Ureter (tissue), 1 donor: ENCODE data around the gene GLIS1. TPM values are rescaled to one million over a fixed set of nuclear protein-coding genes. Genes with fewer than 3 reads are reported as not detected.

ENCODE experiments used
- DNase-seq: peaks from one replicate; pipeline ENCODE4 v3.0.0-alpha.2; 2020; ENCODE audit warnings: low spot score
- total RNA-seq: library from RNA; stranded (reverse); gene quantifications from one replicate; pipeline ENCODE4 v1.2.4, GENCODE V29; 2023
- donor health status: DM: yes; HTN: yes; CAD: no.

Gene GLIS1
- total RNA-seq, 1 donor from 2014 or later, result 2.7 TPM

DNA sequence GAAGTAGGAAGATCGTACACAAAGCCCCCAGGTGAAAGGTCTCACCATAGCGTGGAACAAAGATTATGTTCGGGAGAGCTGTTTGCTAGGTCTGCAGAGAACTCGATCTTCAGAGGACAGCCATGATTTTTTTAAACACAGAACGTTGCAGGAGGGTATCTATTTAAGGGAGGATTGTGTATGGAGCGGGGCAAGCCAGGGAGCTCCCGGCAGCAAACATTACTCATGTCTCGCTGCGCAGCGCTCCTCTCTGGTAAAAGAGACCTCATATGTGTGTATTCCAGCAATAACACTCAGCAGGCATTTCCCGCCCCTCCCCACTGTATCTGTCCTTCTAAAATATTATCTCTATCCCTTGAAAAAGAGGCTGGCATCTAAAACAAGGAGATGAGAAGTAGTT, 2.7 kb downstream of the GLIS1 start:
- DNase-seq, result no peak

DNA sequence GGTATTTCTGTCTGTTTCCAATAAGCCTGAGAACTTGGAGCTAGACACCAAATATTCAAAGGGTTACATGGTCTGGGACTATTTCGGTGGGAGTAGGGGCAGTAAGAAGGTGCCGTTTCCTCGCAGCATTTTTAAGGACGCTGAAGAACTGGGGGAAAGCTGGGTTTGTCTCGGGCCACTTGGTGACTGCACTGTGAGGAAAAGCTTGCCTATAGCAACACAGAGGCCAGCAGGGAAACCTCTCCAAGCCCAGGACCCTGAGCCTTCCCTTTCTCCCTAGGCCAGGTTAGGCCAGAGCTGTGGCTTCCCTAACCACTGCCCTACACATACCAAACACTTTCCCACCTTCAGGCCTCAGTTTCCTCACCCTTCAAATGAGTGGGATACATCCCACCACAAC, 3.3 kb downstream of the GLIS1 start:
- DNase-seq, result no peak

DNA sequence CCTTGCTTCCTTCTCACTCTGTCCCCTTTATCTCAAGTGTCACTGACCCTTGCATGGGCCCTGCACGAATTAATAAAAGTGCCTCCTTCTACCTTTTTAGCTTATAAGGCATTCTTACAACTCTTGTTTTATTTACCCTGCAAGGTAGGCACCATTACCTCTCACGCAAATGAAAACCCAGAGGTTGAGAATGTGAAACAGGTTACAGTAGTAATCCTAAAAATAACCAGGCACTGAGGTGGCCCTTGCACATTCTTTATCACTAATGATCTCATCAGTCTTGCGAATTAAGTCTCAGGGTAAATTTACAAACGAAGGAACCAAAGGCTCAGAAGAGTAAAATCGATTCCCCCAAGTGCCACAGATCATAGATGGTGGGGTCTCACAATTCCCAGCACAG, 3.7 kb downstream of the GLIS1 start:
- DNase-seq, result no peak

DNA sequence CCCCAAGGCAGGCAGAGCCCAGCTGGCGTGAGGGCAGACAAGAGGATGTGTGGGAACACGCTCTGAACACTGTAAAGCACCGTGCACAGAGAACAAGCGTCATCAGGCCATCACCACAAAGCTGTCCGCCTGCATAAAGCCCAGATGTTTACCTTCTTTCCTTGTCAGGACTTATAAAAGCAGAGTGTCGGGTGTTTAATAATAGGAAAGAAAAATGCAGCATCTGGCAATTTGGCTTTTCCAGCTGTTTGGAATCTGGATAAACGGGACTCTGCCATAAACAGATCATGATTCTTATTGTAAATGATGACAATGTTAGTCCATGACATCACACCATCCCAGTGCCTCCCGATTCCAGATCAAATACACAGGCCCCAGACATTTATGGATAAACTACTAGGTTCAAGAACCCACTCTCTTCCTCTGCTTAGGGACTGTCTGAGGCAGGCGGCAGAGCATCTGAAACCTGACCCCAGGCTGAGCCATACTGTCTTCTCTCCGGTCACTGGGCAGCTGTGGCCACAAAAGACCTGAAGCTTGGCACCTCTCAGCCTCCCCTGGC, 4.2 kb downstream of the GLIS1 start:
- DNase-seq, result no peak

DNA sequence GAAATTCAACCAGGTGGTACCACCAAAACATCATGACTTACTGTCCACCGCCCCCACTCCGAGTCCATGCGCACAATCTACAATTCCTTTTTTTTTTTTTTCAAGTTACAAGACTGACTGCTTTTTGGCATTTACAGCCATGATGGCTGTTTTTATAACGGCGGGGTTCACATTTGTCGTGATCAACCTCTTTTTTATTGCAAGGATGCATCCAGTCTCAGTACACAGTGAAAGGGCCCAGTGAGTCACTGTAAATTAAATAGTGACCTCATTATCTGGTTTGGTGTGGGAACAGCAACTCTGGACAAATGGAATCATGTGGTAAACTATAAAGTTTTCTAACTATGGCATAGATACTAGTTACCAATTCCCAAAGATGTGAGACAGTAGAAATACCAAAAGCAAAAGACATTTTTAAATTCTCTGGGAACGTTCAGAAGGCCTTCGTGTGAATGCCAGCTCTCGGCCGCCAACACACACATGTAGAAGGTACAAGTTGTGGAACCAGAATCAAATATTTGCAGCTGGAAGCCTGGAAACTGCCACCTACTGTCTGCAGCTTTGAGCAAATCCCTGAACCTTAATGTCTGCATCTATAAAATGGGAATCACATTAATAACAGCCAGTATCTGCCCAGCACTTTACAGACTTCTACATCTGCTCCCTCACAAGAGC, 4.9 kb downstream of the GLIS1 start:
- no peak for DNase-seq

DNA sequence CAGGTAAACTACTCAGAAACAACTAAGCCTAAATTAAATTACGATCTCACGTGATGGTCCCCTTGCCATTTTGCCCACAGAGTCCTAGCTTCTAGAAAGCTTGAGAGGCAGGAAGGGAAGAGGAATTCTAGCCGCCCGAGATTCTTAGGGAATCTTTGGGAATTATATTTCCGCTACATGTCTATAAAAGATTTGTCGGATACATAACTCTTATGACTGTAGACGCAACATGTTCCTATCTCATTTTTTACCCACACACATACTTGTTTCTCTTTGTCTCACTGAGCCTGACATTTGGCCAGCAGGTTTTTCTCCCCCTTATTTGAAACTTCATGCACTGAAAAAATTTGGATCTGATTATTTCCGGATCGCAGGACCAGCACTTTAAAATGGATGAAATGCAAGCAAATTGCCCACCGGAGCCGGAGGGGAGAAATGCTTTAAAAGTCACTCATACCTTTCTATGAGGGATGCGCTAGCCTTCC, 5.5 kb downstream of the GLIS1 start:
- DNase-seq, result no peak

DNA sequence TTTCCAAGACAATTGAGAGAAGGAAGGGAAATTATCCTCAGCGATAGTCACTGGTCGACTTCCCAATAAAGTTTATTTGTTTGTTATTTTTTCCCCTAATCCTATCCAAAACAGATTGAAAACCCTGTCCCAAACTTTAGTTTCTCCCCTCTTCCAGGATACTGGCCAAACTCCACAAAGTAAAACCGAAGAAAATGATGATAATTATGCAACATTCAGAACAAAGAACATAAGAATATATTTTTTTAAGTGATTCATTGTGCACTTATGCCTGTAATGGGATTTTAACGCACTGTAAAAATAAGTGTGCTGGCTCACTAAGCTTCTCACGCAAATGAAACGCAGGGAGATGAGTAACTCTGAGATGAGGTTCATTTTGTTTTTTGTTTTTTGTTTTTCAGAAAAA, 6.0 kb downstream of the GLIS1 start:
- no peak for DNase-seq

DNA sequence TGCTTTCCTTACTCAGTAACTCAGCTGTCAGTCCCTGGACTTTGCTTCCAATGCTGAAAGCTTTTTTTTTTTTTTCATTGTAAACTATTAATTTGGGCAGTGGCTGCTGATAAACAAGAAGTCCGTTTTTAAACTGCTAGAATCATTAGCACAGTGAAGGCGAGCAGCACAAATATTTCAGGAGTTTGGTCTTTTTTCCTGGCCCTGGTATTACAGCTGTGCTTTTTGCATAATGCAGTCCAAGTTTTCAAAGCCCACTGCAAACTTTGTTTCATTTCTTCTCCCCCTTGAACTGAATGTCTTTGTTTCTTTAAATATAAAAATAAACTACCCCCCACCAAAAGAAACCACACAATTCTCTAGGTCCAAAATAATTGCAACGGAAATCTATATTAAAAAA, 6.6 kb downstream of the GLIS1 start:
- no peak for DNase-seq

DNA sequence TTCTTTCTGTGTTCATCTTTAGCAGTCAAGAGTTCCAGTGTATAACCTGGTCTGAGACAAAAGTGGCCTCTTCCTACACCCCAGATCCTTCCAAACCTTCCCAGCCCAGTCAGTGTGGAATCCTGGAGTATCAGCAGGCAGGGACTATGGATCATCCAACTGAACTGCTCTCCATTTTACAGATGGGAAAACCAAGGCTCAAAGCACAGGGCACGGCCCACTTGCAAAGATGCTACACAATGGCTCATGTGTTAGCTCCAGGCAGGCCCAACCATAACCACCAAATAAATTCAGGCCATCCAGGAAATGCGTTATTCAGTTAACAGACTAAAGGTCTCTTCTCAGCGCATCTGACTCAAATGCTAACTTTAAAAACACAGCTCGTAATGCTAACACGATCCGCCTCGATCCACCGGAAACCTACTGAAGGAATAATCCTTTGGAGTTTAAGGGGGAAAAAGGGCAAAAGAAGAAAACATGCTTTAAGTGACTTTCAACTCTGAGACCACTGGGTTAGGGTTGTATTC, 7.1 kb downstream of the GLIS1 start:
- no peak for DNase-seq

DNA sequence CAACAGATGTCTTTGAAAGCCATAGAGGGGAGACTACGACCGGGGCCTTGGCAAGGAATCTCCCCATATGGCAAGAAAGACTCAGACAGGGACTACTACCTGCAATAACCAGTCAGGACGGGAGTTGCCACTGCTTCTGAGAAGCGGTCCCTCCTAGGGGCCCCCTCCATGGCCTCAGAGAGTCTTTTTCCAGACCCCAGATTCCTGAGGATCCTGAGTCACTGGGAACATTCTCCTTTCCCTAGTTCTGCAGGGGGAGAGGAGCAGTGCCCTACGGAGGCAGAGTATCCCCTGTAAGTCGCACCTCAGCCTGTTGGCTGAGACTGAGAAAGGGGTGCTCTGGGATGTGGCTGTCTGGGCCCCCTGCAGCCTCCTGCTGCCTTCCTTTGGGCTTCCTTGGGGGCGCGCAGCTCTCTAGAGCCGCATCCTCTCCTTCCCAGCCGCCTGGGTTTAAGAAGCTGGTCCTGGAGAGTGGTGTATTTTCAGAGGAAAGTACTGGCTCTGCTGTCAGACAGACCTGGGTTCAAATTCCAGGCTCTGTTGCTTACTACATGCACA, 7.8 kb downstream of the GLIS1 start:
- no peak for DNase-seq

DNA sequence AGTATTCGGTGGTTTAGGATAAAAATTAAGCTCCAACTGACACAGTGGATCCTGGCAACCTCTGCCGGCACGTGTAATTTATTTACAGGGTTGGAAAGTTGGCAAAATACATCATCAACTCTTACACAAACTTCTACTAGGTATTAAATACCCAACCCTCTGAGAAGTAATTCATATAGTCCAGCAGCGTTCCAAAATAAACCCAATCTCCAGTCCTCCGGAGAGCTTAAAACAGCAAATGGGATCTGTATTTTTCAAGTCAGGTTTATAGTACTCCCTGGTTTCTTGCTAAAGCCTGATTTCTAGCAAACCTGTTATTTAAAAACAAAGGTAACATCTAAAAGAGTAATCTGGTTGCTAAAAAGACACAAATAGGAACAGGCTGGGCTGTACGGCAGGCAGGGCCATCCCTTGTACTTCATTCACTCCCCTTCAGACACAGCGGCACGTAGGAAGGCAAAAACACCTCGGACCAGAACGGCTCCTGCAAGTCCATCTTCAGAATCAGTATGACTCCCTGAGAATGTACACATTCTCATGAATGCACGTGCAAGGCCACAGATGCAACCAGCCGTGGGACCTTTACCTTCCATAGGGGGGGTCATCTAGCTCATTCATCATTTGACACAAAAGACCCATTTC, 8.6 kb downstream of the GLIS1 start:
- DNase-seq, result no peak

DNA sequence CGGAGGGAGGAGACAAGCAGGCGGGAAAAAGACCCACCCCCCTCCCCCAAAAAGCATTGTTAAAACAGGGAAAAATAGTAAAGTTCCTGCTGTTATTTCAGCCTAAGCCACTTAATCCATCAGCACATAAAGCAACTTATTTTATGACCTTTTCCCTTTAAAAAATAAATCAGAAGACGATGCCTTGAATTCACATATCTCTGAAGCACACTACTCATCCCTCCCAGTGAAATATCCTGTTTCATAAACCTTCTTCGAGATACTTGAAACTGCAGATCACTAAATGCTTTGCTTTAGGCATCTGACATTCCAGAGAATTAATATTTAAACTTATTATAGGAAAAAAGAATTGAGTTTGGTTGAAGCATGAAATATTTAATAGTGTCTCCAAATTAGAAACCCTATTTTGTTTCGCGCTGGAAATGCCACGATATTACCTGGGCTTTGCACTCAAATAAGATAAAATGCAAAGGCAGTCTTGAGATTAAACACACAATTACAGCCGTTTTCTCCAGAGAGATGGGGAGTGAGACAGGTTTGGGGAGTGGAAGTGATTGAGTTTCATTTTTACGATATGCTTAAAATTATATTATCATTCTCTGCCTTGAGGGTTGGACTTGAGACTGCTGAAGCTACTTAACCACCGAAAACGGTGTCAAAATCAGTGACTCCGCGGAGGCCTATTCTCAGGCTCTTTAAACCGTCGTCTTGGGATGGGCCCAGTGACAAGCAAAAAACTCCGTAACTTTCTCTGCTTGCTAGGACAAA, 9.3 kb downstream of the GLIS1 start:
- no peak for DNase-seq

DNA sequence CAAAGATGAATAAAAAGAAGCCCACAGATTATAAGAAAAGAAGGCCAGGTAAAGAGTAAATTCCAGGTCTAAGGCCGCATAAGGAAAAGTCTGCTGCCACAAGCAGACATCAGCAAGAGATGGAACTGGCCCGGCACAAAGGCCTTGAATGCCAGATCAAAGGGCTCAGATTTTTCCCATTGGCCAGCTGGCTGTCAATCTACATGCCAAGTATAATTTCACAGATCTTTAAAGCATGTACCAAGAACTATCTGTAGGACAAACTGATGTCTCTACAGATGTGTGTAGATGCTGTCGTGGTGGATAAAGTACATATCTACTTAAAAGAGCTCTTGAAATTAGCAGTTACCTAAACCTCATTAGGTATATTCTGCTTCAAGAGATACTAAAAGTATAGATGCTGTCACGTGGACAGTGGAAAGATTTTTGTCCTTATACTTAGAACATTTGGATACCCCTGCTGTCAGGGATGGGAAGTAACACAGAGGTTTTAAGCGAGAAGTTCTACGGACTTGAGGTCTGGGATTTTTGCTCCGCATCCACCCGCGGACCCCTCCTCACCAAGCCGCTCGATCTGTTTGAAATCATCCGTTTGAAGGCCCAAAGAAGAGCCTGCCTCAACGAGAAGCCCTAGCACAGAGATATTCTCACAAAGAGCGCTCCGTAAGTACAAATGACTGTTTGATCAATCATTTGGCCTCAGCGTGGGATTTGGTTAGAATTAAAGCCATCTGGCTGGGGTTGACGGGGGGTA, 10.1 kb downstream of the GLIS1 start:
- no peak for DNase-seq

DNA sequence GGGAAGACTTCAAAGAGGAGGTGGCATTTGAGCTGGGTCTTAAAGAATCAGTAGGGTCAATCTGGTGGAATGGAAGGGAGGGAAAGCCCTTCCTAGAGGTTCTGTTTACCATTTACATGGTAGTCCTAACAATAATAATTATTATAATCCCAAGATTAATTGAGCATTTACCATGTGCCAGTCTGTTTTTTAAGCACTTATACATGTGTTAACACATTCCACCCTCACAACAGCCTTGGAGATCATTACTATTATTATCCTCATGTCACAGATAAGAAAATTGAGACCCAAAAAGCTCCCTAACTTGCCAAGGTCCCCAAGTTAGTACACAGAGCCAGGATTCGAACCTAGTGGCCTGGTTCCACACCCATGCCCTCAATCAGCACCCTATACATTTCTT, 10.8 kb downstream of the GLIS1 start:
- no peak for DNase-seq

DNA sequence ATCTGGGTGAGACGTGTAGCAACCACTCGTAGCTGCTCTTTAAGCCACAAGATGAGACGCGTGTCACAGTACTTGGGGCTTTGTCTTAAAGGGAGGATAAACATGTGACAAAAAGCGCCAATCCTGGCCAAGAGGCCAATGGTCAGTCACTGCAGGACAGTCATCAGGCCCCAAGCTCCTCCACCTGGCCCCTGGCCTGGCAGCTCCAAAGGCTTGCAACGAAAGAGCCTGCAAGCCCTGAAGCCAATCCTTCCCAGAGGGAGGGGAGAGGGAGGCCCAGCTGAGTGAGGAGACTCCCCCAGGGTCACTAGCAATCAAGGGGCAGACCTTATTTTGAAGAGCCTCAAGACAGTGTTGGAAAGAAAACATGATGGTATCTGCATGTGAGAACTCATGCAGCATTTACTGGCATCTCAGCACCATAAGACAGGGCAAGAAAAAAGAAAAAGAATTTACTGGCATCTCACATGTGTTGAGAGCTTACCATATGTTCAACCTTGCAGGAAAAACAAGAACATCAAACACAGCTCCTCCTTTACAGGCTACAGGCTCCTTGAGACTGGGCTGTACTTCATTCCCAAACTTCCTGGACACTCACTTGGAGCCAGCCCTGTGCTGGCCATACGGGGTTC, 11.4 kb downstream of the GLIS1 start:
- no peak for DNase-seq

DNA sequence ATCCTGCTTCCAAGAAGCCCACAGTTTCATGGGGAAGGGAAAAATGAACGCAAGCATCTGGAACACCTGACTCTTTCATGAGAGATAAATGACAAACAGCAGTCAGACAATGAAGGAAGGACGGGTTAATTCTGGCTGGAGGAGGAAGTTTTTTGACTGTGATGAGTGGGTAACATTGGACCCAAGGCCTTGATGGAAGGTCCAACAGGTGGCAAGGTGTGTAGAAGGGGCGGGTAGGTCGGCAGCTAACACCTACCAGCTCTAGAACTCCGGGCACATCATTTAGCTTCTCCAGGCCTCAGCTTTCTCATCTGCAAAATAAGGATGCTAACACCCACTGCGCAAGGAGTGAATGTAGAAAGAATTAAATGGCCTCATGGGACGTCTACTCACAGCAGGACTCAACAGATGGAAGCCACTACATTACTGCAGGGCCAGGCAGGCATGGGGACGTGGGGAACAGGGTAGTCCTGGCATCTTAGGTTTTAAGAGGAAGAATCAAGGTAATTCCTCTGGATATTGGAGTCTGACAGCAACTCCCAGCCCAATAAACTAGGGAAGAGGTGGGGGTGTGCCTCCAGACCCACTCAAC, 12.9 kb downstream of the GLIS1 start:
- DNase-seq, result no peak

DNA sequence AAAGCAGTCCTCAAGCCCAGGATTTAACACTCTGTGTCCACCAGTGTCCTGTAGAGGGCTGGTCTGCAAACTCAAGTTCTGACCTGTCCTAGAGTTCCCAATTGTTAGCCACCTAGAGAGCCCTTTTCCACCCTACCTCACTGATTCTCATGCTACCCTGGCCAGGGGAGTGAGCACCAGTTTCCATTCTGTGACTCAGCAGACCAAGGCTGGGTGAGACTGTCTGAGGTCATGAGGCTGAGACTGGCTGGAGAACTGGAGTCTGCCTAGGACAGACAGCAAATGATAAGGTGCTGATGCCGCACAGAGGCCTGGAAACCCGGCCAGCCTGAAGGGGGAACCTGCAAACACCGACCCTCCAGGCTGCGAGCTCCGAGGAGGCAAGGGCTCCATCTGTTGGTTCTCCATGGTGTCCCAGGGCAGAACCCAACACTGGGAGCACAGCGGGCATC, 13.7 kb downstream of the GLIS1 start:
- no peak for DNase-seq

DNA sequence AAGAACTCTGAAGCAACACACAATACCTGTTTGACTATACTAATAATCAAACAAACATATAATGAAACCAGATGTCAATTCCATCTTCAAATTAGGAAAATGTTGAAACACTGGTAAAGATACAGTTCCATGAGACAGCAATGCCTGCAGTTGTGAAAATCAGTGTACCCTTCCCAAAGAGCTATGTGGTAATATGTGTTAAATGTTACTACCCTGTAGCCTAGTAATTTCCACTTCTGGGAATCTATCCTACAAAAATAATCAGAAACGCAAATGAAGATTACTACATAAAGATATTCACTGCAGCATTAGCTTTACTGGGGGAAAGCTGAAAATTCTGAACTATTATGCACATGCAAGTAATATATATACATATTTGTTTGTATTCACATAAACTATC, 16.9 kb downstream of the GLIS1 start:
- no peak for DNase-seq

DNA sequence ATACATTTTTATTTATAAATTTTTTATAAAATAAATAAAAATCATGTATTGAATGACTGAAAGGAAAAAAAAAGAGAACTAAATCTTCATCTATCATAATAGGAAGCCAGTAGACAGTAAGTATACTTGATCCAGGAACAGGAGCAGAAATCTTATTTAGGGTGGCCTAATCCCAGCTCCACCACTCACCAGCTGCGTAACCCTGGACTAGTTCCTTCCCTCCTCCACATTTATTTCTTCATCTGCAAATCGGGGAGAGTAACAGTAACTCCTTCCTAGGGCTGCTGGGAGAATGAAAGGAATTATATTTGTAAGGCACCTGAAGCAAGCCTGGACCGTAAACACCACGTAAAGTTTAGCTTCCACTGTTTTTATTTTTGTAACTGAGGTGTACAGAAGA, 17.9 kb downstream of the GLIS1 start:
- no peak for DNase-seq

DNA sequence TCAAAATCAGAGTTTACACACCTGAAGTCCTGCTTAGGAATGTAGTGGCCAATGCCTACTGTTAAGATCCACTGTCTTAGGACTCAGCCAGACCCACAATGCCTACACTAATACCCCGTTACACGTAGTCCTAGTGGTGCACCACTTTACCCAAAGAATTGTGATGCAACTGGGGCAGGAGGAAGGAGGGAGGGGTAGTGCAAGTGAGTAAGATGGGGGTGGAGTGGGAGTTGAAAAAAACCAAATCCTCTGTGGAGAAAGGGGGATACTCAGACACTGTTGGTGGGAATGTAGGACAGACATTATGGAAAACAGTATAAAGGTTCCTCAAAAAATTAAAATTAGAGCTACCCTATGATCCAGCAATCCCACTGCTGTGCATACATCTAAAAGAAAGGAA, 19.5 kb downstream of the GLIS1 start:
- DNase-seq, result no peak
